T-cell (primary cell): ENCODE measurements around the gene KRT15. TPM values are rescaled to one million over a fixed set of nuclear protein-coding genes. Genes with fewer than 3 reads are reported as not detected.

Source experiments
- ATAC-seq, 4 experiments: fragments of 200-7000 bp in 3 of 4; fragments of 150-1000 bp in 1 of 4; cut with Tn5 transposase; replicated peaks in 1 of 4; 1 replicate in 3 of 4; 2 replicates in 1 of 4; pipeline ENCODE4 v1.10.0; 2021; ENCODE audit warnings: moderate library complexity in 3 of 4, mild to moderate bottlenecking in 2 of 4, moderate number of reproducible peaks in 1 of 4
- CTCF ChIA-PET, 2 donors: fragments of 300-600 bp; sonication (Branson Sonifier 250); formaldehyde crosslinking; loops; one replicate each; lab custom pipeline; 2022; ENCODE audit warnings: antibody characterized with exemption in 2 of 2; lab: Charles Lee
- POLR2A ChIA-PET, 2 donors: fragments of 300-600 bp; sonication (Branson Sonifier 250); formaldehyde crosslinking; loops; one replicate each; lab custom pipeline; 2022; ENCODE audit warnings: antibody characterized with exemption in 2 of 2; lab: Charles Lee
- DNase-seq, 35 experiments: peaks; one replicate each; pipeline versions ENCODE4 v3.0.0 to v3.0.0-alpha.2; 2013 to 2023
- H3K27ac ChIP-seq: one replicate; pipeline ENCODE4 v1.5.1; 2013; ENCODE audit warnings: low read length
- H3K27me3 ChIP-seq, 2 experiments: replicated peaks in 1 of 2; 1 replicate in 1 of 2; 2 replicates in 1 of 2; pipeline versions ENCODE4 v1.6.1 to v1.7.0; 2013; ENCODE audit warnings: low read length in 1 of 2, mixed read lengths in 1 of 2; ENCODE audit not compliant: control insufficient read depth in 2 of 2, insufficient read depth in 2 of 2; ENCODE audit errors: extremely low read depth in 1 of 2
- H3K36me3 ChIP-seq, 2 donors: 1 replicate in 1 of 2; 2 replicates in 1 of 2; pipeline versions ENCODE4 v1.6.1 to v1.7.0; 2013; ENCODE audit warnings: low read length in 1 of 2; ENCODE audit not compliant: control insufficient read depth in 2 of 2, insufficient read depth in 1 of 2; ENCODE audit errors: extremely low read depth in 1 of 2
- H3K4me1 ChIP-seq, 2 experiments: 1 replicate in 1 of 2; 2 replicates in 1 of 2; pipeline versions ENCODE4 v1.6.1 to v1.7.0; 2013; ENCODE audit warnings: low read length in 2 of 2, mixed read lengths in 1 of 2; ENCODE audit not compliant: insufficient read depth in 2 of 2, control insufficient read depth in 1 of 2; ENCODE audit errors: extremely low read depth in 1 of 2
- H3K4me3 ChIP-seq, 2 donors: 1 replicate in 1 of 2; 2 replicates in 1 of 2; pipeline versions ENCODE4 v1.5.1 to v1.7.0; 2013; ENCODE audit warnings: mild to moderate bottlenecking in 2 of 2, low read length in 1 of 2, moderate library complexity in 1 of 2; ENCODE audit not compliant: control insufficient read depth in 1 of 2; ENCODE audit errors: extremely low read depth in 1 of 2
- H3K9me3 ChIP-seq: 2 replicates; pipeline ENCODE4 v1.7.0; 2013
- H3K27ac Mint-ChIP-seq, 2 donors: one replicate each; pipeline ENCODE4 v1.8.0; 2020 to 2021; ENCODE audit warnings: mild to moderate bottlenecking in 2 of 2, mixed read lengths in 2 of 2
- H3K27me3 Mint-ChIP-seq, 2 donors: one replicate each; pipeline ENCODE4 v1.8.0; 2021 to 2022; ENCODE audit warnings: mixed read lengths in 2 of 2
- H3K36me3 Mint-ChIP-seq: one replicate; pipeline ENCODE4 v1.8.0; 2021; ENCODE audit warnings: mixed read lengths
- H3K4me1 Mint-ChIP-seq, 3 donors: one replicate each; pipeline ENCODE4 v1.8.0; 2020 to 2022; ENCODE audit warnings: mixed read lengths in 3 of 3, mild to moderate bottlenecking in 1 of 3
- H3K4me3 Mint-ChIP-seq, 3 donors: one replicate each; pipeline ENCODE4 v1.8.0; 2020 to 2022; ENCODE audit warnings: mild to moderate bottlenecking in 3 of 3, mixed read lengths in 3 of 3, moderate library complexity in 3 of 3
- H3K9me3 Mint-ChIP-seq, 3 donors: one replicate each; pipeline ENCODE4 v1.8.0; 2020 to 2022; ENCODE audit warnings: mixed read lengths in 3 of 3
- WGBS: methylation state at CpG from one replicate; pipeline ENCODE4 v1.1.5; 2013; ENCODE audit warnings: missing lambda C conversion rate; ENCODE audit not compliant: insufficient coverage; 5-methylcytosine and 5-hydroxymethylcytosine counted together
- total RNA-seq, 35 experiments: library from RNA in 6 of 35; stranded (reverse) in 6 of 35; fragments of 120-200 nt in 1 of 35; gene quantifications; one replicate each; pipeline versions ENCODE4 v1.2.1 to v1.2.4 and lab custom pipeline; 2013 to 2026

Gene KRT15
- total RNA-seq, 5 donors from 2014 or later (not counting 1 experiment from before 2014, with no cell fraction given): 0.18 to 0.63 TPM; not detected in 3

DNA sequence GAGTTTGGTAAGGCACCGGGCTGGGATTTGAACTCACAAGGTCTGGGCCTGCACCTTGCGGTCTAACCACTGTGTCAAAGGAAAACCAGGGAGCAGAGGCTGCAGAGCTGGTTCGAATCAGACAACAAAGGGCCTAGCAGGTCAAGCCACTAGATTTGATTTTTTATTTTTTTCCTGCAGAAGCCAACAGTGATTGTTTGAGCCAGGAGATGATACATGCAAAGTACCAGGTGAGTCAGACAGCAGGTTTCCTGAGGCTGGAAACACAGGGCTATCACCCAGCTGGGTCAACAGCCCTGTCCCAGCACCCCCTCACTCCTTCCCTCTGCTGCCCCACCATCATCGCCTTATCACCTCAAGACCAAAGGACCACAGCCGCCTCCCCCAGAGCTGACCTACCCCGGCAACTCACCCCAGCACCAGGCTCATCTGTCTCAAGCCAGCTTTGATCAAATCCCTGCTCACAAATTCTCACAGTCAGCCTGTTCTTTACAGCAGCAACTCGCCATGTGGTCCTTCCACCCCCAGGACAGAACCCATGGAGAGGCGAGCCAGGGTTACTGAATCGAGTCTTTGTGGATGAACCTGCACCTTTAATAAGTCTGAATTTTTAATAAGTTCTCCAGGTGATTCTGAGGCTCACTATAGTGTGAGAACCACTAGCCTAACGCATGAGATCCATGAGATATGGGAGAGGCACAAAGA is 22.4 kb upstream of the KRT15 start:
- Mint-ChIP-seq H3K9me3 (no peaks in the 10 kb centered on the region), H3K27me3 (peaks cover 6 to 7% of the 10 kb centered on the region in 2 donors), H3K27ac (no peak overlapping the region), H3K4me1 (no peaks in the 10 kb centered on the region), H3K36me3 (no peaks in the 10 kb centered on the region), H3K4me3 (no peak overlapping the region)
- no peaks in the 10 kb centered on the region for H3K4me1 ChIP-seq
- H3K27ac ChIP-seq: no peak overlapping the region
- no peak for DNase-seq
- H3K27me3 ChIP-seq: peaks cover 0 to 13% of the 10 kb centered on the region in 2 experiments
- H3K4me3 ChIP-seq: no peak overlapping the region
- WGBS: 78% methylated on average over 9 of the region's 10 CpGs
- H3K36me3 ChIP-seq: no peaks in the 10 kb centered on the region
- POLR2A ChIA-PET: no interaction called here
- CTCF ChIA-PET: interaction anchor here in 1 of 2 donors (1.8 kb wide), 1 partner anchor 8 kb away, joined by 7 read pairs; no protein-coding TSS in a partner anchor
- ATAC-seq: no peak
- H3K9me3 ChIP-seq: no peaks in the 10 kb centered on the region

- POLR2A ChIA-PET: interaction anchor here in 1 of 2 donors (0.5 kb wide), 1 partner anchor 785 kb away, joined by 3 read pairs; the partner anchor contains the start of gene KRT25
- no peaks in the 10 kb centered on the region for H3K4me1 Mint-ChIP-seq
Observed at GRCh38 chr17:41539979-41540701, 21.4 kb upstream of the KRT15 start.

DNA sequence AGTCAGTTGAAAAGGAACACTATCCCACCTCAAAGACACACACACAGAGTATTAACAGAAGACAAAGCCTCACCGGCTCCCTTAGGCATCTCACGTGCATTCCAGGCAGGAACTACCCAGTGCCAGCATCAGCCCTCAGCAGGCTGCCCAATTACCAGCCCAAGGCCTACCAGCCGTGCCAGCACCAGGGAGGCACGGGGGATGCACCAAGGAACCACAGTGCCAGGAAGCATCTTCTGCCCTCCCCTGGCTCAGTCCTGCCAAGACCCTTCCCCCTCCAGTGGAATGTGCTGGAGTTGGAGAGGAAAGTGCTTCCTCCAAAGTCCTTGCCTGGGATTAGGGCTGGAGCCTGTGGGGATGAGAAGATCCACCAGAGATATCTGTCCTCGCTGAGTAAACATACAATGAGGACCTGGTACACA is 20.4 kb upstream of the KRT15 start:
- ChIA-PET CTCF (no interaction called here), POLR2A (no interaction called here)
- H3K4me1 Mint-ChIP-seq: no peaks in the 10 kb centered on the region
- Histone ChIP-seq H3K9me3 (no peaks in the 10 kb centered on the region), H3K4me3 (no peak overlapping the region), H3K36me3 (no peaks in the 10 kb centered on the region), H3K27me3 (peaks cover 0 to 23% of the 10 kb centered on the region in 2 experiments), H3K27ac (no peak overlapping the region), H3K4me1 (no peaks in the 10 kb centered on the region)
- no peaks in the 10 kb centered on the region for H3K36me3 Mint-ChIP-seq
- H3K27me3 Mint-ChIP-seq: peaks cover 15 to 17% of the 10 kb centered on the region in 2 donors
- ATAC-seq (no peak), DNase-seq (no peak)
- no peak overlapping the region for H3K27ac Mint-ChIP-seq
- no peaks in the 10 kb centered on the region for H3K9me3 Mint-ChIP-seq
- 64% methylated on average over 2 of the region's 5 CpGs for WGBS
- no peak overlapping the region for H3K4me3 Mint-ChIP-seq

More at GRCh38 chr17:41539979-41540701, 21.4 kb upstream of the KRT15 start:
- no peak for ATAC-seq
- CTCF ChIA-PET: interaction anchor here in 1 of 2 donors (1.8 kb wide), 1 partner anchor 9 kb away, joined by 7 read pairs; no protein-coding TSS in a partner anchor
- Mint-ChIP-seq H3K9me3 (no peaks in the 10 kb centered on the region), H3K4me3 (no peak overlapping the region), H3K36me3 (no peaks in the 10 kb centered on the region), H3K27ac (no peak overlapping the region), H3K27me3 (peaks cover 10 to 13% of the 10 kb centered on the region in 2 donors)
- no peaks in the 10 kb centered on the region for H3K9me3 ChIP-seq
- H3K27me3 ChIP-seq: peaks cover 0 to 17% of the 10 kb centered on the region in 2 experiments
- H3K27ac ChIP-seq: no peak overlapping the region
- WGBS: 76% methylated on average over 5 of the region's 7 CpGs
- no peak for DNase-seq
- H3K36me3 ChIP-seq: no peaks in the 10 kb centered on the region
- no peak overlapping the region for H3K4me3 ChIP-seq
- H3K4me1 ChIP-seq: no peaks in the 10 kb centered on the region

- H3K9me3 Mint-ChIP-seq: no peaks in the 10 kb centered on the region
- peaks cover 15 to 17% of the 10 kb centered on the region in 2 donors for H3K27me3 Mint-ChIP-seq
- Histone ChIP-seq H3K27me3 (peaks cover 0 to 23% of the 10 kb centered on the region in 2 experiments), H3K36me3 (no peaks in the 10 kb centered on the region), H3K9me3 (no peaks in the 10 kb centered on the region), H3K4me3 (no peak overlapping the region), H3K27ac (no peak overlapping the region), H3K4me1 (no peaks in the 10 kb centered on the region)
- DNase-seq (no peak), ATAC-seq (no peak)
- 77% methylated on average over 4 of the region's 5 CpGs for WGBS
- H3K4me3 Mint-ChIP-seq: no peak overlapping the region
- H3K36me3 Mint-ChIP-seq: no peaks in the 10 kb centered on the region
- H3K4me1 Mint-ChIP-seq: no peaks in the 10 kb centered on the region
- POLR2A ChIA-PET: no interaction called here
- CTCF ChIA-PET: no interaction called here
- H3K27ac Mint-ChIP-seq: no peak overlapping the region
Observed at GRCh38 chr17:41538565-41538991, 19.9 kb upstream of the KRT15 start.

DNA sequence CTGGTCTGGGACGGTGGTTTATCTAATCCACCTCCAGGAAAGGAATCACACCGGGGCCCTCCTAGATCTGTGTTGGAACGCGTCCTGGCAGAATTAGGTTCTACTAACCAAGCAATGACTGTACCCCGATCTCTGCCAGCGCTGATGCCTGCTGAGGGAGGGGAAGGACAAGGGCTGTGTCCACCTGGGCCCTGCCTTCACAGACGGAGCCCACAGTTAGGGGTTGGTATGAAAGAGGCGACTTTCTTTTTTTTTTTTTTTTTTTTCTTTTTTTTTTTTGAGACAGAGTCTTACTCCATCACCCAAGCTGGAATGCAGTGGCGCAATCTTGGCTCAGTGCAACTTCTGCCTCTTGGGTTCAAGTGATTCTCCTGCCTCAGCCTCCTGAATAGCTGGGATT is 19.3 kb upstream of the KRT15 start:
- H3K27me3 Mint-ChIP-seq: peaks cover 17 to 19% of the 10 kb centered on the region in 2 donors
- ATAC-seq (no peak), DNase-seq (no peak)
- WGBS: 60% methylated on average over 2 of the region's 9 CpGs
- H3K9me3 ChIP-seq: no peaks in the 10 kb centered on the region
- H3K36me3 Mint-ChIP-seq: no peaks in the 10 kb centered on the region
- H3K4me1 Mint-ChIP-seq: no peaks in the 10 kb centered on the region
- H3K27ac ChIP-seq: no peak overlapping the region
- ChIA-PET POLR2A (no interaction called here), CTCF (no interaction called here)
- H3K36me3 ChIP-seq: no peaks in the 10 kb centered on the region
- no peaks in the 10 kb centered on the region for H3K9me3 Mint-ChIP-seq
- no peaks in the 10 kb centered on the region for H3K4me1 ChIP-seq
- H3K4me3 ChIP-seq: no peak overlapping the region
- H3K27me3 ChIP-seq: peaks cover 0 to 26% of the 10 kb centered on the region in 2 experiments
- no peak overlapping the region for H3K4me3 Mint-ChIP-seq
- H3K27ac Mint-ChIP-seq: no peak overlapping the region

- CTCF ChIA-PET: no interaction called here
Observed at GRCh38 chr17:41537614-41537954, 18.9 kb upstream of the KRT15 start.

More at GRCh38 chr17:41537614-41537954, 18.9 kb upstream of the KRT15 start:
- Mint-ChIP-seq H3K4me1 (no peaks in the 10 kb centered on the region), H3K27ac (no peak overlapping the region), H3K36me3 (no peaks in the 10 kb centered on the region), H3K9me3 (no peaks in the 10 kb centered on the region), H3K4me3 (no peak overlapping the region), H3K27me3 (peaks cover 21 to 23% of the 10 kb centered on the region in 2 donors)
- no peak overlapping the region for H3K27ac ChIP-seq
- no peak overlapping the region for H3K4me3 ChIP-seq
- ATAC-seq: no peak
- 100% methylated on average over 3 of the region's 7 CpGs for WGBS
- H3K27me3 ChIP-seq: peaks cover 0 to 30% of the 10 kb centered on the region in 2 experiments
- DNase-seq: no peak
- POLR2A ChIA-PET: no interaction called here
- H3K9me3 ChIP-seq: no peaks in the 10 kb centered on the region
- no peaks in the 10 kb centered on the region for H3K4me1 ChIP-seq
- H3K36me3 ChIP-seq: no peaks in the 10 kb centered on the region
